SKM-1 (cell line): ENCODE data around the gene PNMA6F.
"Not testable (repeated sequence)": the region's sequence is repeated elsewhere in the genome, so short reads cannot be mapped to it uniquely, and the experiment has no call there.

Source experiments
- DNase-seq: peaks from one replicate; lab custom pipeline; 2025; ENCODE audit not compliant: unreplicated experiment; lab: John Stamatoyannopoulos, UW

PNMA6F gene

DNA sequence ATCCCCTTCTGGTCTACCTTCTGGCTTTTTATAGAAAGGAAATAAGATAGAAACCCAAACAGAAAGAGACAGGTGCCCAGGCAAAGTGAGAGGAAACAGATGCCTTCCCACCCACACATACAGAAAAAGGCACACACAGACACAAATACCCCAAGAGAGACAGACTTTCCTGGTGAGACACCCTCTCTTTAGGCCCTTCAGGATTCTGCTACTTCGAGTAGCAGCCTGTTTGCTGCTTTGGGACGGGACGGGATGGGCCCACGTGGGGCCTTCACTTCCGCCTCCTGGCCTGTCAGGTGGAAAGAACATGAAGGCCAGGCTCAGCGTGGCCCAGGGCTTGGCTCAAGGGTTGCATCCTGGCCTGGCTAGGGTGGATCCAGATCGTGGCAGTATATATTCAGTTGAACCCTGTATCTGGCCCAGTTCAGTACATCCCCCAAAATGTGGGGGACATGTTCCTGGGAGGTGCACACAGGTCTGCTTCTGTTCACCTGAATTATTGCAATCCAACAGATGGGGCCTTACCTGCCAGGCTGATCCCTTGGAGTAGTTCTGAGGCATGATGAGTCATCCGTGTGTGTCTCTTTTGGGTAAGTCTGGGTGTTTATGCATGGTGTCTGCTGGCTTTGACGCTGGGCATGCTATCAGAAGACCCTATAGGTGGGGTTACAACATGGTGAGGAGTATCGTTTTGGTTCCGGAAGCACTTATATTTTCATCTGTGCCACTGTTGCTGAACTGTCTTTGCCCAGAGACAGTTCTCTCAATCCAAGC is 14.7 kb upstream of the PNMA6F start:
- no peak for DNase-seq

DNA sequence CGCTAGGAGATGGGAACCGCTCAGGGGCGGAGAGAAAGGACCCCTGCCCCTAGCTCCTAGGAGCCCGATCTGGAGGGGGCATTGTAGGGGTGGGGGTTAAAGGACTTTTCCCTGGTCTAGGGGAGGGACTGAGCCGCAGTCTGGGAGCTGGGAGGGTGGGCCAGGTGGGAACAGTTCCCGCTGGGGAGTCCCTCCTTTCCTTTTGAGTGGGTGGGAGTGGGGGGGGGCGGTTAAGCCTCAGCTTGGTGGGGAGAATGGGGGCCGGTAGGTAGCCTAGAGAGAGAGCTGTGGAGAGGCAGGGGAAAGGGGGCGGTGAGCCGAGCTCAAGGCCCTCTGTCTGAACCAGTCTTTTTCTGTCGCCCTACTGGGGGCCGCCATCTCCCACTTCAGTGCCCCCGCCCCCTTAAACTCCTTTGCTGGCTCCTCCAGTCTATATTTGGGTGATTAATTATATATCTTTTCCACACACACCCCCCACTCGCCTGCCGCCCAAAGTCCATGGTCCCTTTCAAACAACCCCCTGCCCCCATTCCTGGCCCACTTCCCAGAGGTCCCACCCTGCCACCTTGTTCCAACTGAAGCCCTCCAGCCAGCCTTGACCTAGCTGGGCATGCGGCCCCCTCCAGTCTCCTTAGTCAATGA is 13.2 kb upstream of the PNMA6F start:
- DNase-seq, result no peak

DNA sequence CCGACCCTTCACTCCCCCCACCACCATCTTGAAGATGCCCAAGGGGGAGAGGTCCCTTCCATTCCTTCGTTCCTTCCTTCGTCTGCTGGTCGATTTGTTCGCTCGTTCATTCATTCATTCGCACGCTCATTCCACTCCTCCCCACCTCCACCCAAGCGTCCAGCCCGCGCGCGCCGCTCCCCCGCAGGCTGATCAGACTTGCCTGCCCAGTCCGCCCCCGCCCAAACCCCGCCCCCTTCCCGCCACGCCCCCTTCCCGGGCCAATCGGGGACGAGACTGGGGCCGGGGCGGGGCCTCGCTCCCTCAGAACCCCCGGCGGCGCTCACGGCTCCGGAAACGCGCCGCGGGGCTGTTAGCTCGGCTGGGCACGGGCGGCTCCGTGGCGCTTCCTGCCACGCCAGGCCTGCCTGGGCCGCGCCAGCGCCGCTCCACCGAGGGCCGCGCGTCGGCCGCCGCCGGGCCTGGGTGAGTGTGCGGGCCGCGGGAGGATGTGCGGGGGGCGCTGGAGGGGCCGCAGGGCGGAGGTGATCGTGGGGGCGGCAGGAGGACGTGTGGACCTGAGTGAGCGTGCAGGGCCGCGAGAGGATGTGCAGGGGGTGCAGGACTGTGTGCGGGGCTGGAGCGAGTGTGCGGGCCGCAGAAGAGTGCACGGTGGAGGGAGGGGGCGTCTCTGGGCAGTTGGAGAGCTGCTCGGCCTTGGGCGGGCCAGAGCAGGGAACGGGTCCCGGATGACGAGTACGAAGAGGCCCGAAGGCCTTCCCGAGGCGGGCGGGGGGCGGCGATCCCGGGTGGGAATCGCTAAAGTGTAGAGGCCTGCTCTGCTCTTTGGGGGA is 12.5 kb upstream of the PNMA6F start, which contains the start of gene ZNF275:
TSS of gene ZNF275 (plus strand) at position 333 of the 833 bp plus-strand sequence. CDS start 2,527 bp downstream, outside the sequence.
- DNase-seq, result peak; percentile 7

DNA sequence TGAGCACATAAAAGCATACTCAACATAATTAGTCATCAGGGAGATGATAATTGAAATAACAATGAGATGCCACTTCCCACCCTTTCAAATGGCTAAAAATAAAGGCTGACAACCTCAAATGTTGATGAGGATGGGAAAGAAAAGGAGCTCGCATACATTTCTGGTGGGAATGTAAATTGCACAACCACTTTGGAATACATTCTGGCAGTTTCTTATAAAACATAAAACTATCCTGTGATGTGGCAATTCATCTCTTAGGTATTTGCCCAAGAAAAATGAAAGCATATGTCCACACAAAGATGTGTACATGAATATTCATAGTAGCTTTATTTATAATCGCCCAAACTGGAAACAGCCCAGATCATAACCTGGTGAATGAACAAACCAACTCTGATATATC is 11.7 kb upstream of the PNMA6F start:
- DNase-seq, result no peak

DNA sequence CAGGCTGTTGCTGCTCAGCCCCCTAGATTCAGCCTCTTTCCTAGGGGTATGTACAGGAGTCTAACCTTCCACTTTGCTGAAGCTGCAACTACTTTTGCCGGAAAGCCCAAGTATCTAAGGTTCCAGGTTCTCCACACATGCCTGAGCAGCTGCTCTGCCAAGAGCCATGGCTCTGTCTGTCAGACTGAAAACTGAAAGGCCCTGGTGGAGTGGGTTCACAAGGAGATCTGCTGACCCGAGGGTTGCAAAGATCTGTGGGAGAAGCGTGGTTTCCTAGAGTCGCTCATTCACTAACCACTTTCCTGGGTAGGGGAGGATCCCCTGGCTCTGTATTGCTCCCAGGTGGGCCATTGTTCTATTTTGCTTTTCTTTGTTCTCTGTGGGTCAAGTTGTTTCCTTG is 6.0 kb upstream of the PNMA6F start:
- DNase-seq, result no peak

DNA sequence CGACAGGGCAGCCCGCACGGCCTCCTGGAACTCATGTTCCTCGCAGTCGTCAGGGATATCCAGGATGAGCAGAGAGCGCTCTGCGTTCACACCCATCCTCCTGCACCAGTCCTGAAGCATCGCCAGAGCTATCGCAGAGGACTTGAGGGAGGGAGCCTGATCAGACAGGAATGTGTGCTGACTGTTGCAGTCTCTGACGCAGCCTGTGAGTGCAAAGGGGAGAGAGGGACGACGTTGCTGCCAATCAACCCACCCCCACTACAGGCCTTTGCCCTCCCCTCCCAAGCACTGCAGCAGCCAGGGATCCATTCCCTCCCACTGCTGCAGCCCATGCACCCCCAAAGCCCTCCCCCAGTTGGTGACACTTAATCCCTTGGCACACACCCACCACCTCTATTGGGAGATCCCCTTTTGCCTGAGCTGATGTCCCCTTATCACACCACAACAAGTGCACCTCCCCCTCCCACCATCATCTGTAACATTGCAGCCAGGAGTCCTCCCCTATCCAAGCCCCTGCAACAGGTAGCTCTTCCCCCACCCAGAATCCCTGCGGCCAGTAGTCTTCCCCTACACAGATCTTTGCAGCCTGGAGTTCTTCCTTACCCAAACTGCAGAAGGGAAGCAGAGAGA is 897 bp downstream of the PNMA6F start:
- DNase-seq, result no peak

DNA sequence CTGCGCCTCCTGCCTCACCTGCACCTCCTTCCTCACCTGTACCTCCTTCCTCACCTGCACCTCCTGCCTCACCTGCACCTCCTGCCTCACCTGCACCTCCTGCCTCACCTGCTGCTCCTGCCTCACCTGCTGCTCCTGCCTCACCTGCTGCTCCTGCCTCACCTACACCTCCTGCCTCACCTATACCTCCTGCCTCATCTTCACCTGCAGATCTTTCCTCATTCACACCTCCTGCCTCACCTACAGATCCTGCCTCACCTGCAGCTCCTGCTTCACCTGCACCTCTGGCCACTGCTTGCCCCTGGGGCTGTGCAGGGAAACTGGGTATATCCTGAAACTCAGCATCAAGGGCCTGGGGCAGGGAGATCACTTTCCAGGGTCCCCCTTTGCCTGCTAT is 1.5 kb downstream of the PNMA6F start:
- DNase-seq, result not testable (repeated sequence)

DNA sequence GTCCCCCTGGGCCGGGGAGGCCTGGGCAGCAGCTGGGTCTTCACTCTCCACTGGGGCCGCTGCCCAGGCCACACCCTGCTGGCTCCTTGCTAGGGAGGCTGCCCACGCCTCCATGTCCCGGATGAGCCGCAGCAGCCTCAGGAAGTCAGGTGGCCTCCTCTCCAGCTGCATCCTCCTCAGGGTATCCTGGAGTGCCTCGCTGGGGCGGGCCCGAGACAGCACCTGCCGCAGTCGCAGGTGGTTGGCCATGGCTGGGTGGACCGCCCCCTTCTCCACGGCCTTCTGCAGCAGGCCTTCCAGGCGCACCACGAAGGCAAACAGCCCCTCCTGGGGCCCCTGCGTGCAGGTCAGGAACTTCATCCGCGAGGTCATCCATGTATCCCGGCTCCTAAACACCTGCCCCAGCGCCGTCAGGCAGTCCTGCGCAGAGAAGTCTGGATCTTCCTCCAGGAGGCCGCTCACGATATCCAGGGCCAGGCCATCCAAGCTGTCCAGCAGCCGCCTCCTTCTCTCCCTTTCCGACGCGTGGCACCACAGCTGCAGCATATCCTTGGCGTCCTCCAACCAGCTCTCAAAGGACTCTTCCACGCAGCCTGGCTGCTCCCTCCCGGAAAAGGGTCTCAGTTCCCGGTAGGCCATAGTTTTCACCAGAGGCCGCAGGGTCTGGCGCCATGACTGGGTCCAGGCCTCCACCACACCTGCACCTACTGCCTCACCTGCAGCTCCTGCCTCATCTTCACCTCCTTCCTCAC is 2.1 kb downstream of the PNMA6F start:
- DNase-seq, result no peak

DNA sequence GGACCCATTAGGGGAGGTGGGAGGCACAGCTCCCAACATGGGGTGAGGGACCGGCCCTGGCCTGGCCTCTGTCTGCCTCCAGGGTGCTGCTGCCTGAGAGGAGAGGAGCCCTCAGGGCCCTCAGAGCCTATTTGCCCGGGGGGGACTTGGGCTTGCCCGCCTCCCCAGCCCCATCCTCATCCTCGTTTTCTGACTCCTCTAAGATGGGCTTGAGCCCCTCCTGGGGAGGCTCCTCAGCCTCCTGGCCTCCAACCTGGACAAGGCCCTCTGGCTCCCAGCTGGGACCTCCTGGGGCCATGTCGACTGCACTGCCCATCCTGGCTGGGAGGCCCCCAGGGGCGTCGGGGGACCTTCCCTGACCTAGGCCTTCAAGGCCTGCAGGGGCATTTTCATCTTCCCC is 2.8 kb downstream of the PNMA6F start:
- DNase-seq, result no peak

DNA sequence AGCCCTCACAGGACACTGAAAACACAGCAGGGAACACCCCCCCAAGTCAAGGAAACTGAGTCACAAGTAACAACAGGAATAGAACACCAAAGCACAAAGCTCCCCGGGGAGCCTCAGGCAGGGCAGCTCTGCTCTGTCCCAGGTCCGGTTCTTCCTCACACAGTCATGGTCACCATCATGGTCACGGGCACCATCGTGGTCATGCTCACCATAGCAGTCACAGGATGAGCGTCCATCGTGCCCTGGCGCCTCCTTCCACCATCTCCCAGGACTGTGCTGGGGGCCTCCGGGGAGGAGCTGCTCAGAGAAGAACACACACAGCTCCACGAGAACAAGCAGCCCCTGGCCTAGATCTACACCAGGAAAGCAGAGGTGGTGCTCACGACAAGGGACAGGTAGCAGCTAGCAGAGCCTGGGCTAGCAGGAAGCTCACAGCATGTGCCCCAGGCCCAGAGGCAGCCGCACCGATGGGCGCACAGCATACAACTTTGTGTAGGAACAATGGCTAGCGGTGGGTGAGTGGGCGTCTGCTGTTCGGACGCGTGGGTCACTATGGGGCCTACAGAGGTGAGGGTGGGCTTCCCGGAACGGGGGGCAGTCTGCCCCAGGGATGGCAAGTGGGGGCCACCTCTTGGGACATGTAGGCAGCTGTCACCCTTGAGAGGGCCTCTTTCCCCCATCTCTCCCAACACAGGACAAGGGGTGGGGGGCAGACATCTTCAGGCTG is 3.4 kb downstream of the PNMA6F start:
- no peak for DNase-seq

DNA sequence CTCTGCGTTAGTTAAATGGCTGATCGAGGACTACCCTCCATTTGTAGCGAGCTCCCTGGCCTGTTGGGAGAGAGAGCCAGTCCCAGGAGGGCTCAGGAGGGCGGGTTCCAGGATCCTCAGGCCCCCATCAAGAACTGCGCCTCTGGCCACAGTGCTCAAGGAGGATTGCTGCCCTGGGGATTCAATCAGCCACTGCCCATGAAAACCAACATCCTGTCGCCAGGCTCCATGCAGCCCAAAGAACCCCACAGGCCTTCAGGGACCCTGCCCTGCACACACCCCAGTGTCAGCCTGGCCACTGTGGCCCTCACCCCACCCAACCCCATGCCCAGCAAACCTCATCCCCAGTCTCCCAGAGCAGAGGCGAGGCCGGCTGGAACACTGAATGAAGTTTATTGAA is 4.3 kb downstream of the PNMA6F start:
- no peak for DNase-seq

DNA sequence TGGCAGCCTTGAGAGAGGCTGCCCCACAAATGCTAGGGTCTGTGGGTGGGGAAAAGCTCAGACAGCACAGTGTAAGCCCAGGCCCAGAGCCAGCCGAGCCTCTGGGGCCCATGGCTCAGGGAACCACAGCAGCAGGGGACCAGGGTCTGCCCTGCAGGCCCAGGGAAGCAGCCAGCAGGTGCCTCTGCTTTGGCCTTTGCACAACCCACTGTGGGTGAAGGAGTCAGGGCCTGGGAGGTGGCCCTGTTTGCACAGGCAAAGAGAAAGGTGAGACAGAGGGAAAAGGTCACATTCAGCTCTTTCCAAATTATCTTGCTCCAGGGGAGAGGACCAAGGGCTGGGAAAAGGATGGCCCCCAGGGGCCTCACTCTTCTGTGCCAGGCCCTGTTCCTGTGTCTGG is 8.7 kb downstream of the PNMA6F start:
- DNase-seq, result no peak

DNA sequence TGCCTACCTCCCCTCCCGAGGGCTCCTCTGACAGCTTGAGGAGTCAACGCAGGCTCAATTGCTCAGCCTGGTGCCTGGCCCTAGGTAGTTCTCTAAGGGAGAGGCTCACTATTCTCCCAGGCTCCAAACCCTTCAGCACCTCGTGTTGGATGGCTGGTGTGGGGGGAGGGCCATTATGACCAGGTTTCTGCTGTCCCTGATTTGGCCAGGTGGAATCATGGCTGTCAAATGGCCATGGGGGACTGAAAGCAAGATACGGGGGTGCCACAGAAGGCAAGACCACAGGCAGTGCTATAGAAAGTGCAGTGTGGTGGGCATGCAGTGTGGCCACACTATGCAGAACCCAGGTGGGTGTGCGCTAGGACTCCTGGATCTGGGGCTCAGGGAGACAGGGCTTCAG is 9.5 kb downstream of the PNMA6F start:
- DNase-seq, result no peak

DNA sequence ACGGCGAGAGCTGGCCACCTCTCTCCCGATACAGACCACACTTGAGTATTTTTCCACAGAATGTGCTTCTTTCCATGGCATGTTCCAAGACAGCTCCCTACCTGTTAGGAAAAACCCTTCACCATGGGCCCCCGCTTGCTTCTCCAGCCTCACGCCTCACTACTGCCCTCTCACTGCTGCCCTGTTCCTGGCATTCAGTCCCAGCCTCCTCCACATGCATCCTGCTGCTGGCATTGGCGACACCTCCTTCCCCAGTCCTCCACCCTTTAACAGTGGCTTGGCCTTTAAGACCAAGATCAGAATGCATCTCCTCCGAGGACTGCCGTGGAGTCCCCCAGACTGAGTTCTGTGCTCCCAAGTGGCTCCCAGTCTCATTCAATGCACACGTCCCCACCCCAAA is 10.7 kb downstream of the PNMA6F start:
- no peak for DNase-seq

DNA sequence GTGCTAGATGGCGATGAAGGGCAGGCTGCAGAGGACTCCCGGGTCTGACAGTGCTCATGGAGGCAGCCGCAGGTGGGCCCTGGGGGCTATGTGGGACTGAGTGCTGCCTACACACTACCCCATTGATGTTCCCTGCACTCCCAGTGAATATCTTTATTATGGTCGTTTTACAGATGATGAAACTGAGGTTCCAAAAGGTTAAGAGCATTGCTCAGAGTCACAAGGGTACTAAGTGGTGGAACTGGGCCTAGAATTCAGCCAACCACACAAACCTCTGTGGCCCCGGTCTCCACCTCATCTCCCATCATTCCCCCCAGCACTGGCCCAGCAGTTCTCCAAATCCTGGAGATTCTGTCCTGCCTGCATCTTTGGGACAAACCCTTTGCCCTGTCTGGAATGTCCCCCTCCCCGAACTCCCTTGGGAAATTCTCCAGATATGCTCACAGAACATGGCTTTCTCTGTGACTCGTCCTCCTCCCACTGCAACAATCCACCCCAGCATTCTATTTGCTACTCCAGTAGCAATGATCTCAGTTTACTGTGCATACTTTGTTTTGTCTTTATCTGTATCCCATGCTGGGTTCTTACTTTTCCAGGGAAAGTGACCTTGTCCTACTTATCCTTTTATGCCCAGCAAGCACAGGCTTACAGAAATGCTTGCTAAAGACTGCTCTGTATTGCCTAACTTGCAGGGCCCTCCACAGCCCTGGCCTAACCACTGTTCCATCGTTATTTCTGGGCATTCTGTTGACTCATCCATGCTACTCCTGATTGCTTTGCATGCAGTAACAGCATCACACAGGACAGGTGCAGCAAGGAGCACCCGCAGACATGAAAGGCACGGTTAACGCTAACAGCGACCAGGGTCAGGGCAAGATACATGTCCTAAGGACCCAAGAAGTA is 14.0 kb downstream of the PNMA6F start:
- DNase-seq, result no peak

DNA sequence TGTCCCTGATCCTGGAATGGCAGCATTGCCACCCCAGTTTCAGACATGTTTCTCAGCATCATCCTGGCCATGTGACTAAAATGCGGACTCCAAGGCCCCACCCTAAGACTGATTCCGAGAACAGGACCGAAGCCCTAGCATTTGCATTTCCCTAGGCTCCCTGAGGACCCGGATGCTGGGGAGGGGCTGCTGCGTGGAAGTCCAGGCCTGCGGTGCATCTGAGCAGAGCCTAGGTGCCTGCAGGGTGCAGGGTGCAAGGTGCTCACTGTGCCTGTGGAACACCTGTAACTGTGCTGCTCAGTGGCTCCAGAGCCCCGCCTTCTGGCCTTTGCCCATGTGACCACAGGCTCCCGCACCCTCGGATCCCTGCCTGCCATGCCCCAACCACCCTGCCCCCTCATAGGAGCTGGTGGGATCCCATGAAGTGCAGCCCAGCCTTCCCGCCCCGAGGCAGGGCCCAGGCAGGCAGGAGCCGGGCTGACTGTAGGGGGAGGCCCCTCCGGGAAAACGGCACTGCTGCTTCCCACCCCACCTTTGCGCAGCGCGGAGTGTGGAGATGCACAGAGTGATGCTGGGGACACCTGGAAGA is 14.9 kb downstream of the PNMA6F start:
- DNase-seq, result no peak

DNA sequence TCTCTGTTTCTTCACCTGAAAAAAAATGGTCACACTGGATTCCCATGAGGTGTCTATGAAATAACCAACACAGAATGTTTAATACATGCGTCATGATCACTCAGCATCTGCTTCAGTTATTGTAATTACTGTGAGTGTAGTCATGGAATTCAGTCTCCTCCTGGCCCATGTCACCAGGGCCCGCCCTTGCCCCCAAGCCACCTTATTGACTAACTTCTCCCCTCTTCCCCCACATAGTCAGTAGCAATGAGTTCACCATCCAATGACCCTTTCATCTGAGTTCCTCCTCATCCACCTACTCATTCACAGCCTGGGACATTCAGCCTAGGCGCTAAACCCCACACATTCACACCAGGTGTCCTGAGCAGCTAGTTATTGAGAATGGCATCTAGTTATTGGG is 15.6 kb downstream of the PNMA6F start:
- no peak for DNase-seq

DNA sequence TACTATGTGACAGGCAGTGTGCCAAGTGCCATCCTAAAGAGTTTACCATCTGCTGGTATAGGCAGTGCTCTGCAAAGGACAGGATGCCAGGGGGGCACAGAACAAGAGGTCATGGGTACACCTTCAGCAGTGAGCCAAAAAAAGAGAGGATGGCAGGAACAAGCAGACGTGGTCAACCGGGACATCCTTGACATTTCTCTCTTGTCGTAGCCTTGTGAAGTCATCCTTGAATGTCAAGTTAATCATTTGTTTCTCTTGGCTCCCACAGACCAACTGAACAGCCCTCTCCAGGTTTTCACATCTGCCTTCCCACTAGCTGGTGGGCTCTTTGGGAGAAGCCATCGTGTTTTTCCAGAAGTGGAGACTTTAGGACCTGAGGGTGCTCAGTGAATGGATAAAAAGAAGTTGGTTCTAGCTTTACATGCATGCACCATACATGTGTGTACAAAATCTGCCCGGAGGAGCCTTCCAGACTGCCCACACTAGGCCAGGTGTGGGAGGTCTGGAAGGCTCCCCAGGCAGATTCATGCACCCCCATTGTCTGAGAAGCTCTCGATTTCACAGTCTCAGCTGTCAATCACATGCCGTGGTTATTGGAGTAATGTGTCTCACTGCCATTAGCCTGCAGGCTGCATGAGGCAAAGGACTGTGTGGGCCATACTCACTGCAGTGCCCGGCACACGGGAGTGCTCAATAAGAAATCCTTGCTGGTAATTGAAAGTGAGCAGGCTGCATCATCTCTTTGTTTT is 16.4 kb downstream of the PNMA6F start:
- DNase-seq, result no peak
